Stimulated activated CD8-positive, alpha-beta memory T cell treated with anti-CD3 and anti-CD28 coated beads, Interleukin-4, amount 100 ng/mL, for 4 hours (primary cell): ENCODE results near the gene PLGRKT.
"Not testable (repeated sequence)": the region's sequence is repeated elsewhere in the genome, so short reads cannot be mapped to it uniquely, and the experiment has no call there.

Source experiments
- DNase-seq, 2 donors: peaks; one replicate each; pipeline ENCODE4 v3.0.0-alpha.2; 2020; ENCODE audit warnings: low read depth in 2 of 2, low spot score in 1 of 2

PLGRKT gene

DNA sequence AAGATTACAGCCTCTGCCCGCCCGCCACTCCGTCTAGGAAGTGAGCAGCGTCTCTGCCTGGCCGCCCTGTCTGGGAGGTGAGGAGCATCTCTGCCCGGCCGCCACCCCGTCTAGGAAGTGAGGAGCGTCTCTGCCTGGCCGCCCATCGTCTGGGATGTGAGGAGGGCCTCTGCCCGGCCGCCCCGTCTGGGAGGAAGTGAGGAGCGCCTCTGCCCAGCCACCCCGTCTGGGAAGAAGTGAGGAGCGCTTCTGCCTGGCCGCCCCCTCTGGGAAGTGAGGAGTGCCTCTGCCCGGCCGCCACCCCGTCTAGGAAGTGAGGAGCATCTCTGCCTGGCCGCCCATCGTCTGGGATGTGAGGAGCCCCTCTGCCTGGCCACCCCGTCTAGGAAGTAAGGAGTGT is 4.8 kb downstream of the PLGRKT start:
- not testable (repeated sequence) for DNase-seq

DNA sequence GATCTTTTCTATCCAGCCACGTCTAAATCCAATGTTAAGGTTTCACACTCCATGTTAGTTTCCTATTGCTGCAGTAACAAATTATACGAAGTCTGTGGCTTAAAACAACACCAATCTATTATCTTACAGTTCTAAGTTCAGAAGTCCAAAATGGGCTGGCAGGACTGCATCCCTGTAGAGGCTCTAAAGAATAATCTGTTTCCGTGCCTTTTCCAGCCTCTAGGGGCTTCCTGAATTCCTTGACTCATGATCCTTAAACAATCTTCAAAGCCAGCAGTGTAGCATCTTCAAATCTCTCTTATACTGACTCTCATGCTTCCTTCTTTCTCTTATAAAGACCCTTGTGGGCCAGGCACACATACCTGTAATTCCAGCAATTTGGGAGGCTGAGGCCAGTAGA is 6.8 kb downstream of the PLGRKT start:
- DNase-seq, result no peak

GRCh38 chr9:5429873-5430564 is 7.7 kb downstream of the PLGRKT start:
- no peak for DNase-seq

GRCh38 chr9:5428794-5429528 is 8.8 kb downstream of the PLGRKT start:
- no peak for DNase-seq

- DNase-seq, result no peak
Measured at GRCh38 chr9:5428172-5428571, 9.6 kb downstream of the PLGRKT start.

GRCh38 chr9:5427005-5427404 is 10.7 kb downstream of the PLGRKT start:
- DNase-seq, result no peak

DNA sequence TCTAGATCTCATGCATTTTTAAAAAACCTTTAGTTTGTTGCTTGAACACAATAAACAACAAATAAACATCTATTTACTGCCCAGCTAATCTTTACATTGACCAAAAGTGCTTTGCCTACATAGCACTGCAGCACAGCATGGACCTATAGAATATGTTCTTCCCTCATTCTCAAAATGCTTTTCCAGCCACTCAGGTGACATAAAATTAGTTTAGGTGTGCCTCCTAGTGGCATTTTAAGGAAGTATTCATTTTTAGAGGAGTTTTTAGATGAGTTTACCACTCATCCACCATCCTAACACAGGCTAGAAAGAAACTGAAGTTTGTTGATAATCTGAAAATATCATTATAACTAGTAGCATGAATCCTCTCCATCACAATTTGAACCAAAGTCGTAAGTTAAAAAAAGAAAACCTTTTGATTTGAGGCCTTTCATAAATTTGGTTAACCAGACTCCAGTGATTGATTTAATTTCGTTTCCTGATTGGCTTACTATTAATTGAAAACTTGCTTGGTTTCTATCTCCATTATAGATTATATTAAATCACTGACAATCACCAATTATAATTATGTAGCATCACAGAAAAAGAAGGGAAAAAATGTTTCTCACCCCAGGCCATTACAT is 12.6 kb downstream of the PLGRKT start:
- no peak for DNase-seq

- DNase-seq, result no peak
Measured at GRCh38 chr9:5422276-5422675, 15.4 kb downstream of the PLGRKT start.

GRCh38 chr9:5421163-5421562 is 16.6 kb downstream of the PLGRKT start:
- no peak for DNase-seq

GRCh38 chr9:5419987-5420386 is 17.7 kb downstream of the PLGRKT start:
- DNase-seq, result no peak

DNA sequence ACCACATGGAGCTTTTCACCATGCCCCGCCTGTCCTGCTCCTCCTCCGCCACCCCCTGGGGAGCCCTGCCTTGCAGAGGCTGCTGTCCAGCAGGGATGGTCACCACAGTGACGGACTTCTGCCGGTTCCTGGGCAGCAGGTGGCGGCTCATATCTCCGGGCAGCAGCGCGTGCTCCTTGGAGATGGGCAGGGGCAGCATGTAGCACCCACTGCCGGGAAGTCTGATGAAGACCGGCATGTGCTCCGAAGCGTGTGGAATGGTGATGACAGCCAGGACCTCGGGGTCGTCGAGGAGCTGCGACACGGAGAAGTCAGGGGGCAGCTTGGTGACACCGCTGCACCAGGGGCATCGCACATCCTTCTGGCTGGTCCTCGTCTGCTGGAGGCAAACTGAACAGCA is 19.2 kb downstream of the PLGRKT start:
- no peak for DNase-seq

- DNase-seq, result no peak
Measured at GRCh38 chr9:5416953-5417352, 20.8 kb downstream of the PLGRKT start.

DNA sequence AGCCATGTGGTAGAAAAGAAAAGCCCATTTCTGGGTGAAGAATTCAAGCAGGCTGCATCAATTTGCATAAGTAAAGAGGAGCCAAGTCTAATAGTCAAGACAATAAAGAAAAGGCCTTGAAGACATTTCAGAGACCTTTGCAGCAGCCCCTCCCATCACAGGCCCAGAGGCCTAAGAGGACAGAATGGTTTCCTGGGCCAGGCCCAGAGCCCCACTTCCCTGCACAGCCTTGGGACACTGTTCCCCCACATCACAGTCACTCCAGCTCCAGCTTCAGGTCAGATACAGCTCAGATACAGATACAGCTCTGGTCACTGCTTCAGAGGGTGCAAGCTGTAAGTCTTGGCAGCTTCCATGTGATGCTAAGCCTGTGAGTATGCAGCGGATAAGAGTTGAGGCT is 29.1 kb downstream of the PLGRKT start:
- no peak for DNase-seq

DNA sequence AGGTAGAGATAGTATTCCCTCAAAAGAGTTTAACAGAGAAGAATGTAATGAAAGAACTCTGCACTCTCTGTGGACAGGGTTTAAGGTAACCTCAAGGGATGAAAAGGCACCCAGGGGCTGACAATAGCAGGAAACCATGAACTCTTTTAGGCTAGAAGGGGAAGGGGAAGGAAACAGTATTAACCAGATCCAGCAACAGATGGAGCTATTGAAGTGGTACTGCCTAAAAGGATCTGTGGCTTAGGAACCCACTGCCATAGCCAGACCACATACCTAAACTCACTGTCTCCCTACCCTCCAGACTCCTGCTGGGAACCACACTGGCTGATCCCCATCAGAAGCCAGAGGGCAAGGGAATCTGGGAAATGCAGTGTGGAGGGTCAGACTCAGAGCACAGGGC is 35.5 kb downstream of the PLGRKT start:
- DNase-seq, result no peak

DNA sequence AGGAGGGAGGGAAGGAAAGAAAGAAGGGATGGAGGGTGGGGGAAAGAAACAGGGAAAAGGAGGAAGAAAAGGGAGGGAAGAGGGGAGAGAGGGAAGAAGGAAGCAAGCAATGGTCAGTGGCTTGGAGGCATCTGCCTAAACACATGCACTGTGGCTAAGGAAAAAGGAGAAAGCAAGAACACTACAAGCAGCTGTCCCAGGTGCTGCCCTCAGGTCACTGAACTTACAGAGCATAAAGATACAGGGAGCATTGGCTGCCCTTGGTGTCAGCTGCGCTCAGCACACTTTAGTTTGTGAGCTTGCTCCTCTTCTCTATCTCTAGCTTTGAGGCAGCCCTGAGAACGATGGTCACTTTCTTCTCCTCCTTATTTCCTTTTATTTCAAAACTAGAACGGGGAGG is 40.2 kb downstream of the PLGRKT start:
- not testable (repeated sequence) for DNase-seq

- DNase-seq, result no peak
Measured at GRCh38 chr9:5395428-5395827, 42.3 kb downstream of the PLGRKT start.

DNA sequence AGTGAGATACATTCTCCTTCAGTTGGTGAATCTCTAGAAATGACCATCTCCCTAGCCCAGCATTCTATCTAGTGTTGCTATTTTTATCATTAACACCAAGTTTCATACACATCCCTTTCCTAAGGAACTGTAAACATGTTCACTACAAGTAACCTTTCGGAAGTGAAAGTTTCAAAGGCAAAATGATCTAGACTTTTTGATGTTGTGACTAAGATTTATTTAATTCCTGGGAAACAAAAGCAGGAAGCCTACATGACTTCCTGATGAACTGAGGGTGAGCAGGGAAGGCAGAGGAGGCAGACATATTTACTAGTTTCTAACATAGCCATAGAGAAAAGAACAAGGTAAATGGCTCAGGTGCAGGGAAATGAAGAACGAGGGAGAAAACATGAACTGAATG is 43.7 kb downstream of the PLGRKT start:
- not testable (repeated sequence) for DNase-seq

DNA sequence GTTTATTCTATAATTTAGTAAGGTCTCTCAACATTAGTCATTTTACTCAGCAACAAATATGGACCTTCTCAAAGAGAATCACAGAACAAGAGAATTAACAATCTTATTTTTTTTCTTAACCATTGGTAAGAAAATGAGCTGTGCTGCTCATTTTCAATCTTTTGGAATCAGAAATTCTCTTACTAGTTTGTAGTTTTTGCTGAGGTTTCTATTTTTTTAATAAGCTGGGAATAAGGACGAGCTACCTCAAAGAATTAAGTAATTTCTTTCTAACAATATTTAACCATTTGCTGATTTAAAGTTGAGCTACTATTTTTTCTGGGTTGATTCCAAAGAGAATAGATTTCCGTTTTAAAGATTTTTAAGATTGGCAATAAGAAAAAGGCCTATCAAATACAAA is 44.2 kb downstream of the PLGRKT start:
- no peak for DNase-seq

- DNase-seq, result no peak
Measured at GRCh38 chr9:5392285-5392684, 45.4 kb downstream of the PLGRKT start.

DNA sequence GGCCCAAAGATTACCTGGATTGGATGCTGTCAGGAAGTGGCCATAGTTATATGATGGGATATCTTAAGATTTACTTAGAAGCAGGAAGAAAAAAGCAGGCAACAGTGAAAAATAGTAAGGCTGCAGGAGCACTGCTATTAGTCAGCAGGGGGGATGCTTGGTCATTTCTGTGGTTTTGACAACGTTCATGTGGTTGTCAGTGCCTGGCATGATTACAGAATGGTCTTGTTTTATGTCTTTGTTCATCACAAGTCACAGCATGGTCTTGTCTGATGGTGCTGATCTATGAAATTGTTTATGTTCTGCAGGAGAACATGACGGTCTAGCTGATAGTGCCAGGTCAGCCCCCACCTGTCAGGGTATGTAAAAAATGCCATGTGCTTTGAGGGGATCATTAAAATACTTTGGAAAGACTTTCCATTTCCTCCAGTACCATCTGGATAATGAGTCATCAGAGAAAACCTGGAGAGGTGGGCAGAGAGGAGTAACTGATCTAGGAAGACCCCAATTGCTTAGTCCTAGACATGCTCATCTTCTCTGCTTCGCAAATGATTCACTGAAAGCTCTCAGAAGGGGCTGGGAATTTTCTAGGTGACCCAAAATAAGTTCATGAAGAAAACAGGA is 48.5 kb downstream of the PLGRKT start:
- no peak for DNase-seq

DNA sequence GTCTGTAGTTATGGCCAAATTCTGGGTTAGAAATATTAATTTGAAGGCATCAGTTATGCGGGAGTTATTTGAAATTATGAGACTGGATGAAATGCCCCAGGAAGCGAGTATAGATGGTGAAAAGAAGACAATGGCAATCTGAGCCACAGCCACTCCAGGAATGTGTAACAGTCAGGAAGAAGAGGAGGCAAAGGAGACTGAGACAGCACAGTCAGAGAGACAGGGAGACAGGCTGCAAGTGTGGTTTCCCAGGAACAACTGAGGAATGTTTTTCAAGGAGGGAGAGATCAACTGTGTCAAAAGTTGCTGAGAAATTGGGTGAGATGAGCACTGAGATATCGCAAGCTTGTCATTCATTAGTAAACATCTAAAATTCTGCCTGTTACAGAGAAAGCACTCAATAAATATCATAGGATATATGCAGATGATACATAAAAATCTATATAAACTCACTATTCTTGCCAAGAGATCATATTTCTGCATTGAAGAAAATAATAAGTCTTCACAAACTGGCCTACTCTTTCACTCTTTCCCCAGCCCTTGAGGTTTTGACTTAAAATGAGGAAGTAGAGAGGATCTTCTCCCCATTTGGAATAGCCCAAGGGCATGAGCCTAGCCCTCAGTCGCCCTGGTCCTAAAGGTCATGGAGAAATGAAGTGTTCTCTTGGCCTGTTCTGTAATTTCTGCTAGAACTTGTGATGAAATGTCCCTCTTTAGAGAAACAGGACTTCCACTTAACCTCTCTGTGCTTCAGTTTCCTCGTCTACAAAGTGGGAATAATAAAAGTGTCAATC is 49.5 kb downstream of the PLGRKT start:
- no peak for DNase-seq
